ENCODE measurements around the gene NEURL4. TPM values are rescaled to one million over a fixed set of nuclear protein-coding genes. Genes with fewer than 3 reads are reported as not detected.

The NEURL4 gene
- total RNA-seq, 2 donors from 2014 or later: 24.4 to 45.3 TPM

DNA sequence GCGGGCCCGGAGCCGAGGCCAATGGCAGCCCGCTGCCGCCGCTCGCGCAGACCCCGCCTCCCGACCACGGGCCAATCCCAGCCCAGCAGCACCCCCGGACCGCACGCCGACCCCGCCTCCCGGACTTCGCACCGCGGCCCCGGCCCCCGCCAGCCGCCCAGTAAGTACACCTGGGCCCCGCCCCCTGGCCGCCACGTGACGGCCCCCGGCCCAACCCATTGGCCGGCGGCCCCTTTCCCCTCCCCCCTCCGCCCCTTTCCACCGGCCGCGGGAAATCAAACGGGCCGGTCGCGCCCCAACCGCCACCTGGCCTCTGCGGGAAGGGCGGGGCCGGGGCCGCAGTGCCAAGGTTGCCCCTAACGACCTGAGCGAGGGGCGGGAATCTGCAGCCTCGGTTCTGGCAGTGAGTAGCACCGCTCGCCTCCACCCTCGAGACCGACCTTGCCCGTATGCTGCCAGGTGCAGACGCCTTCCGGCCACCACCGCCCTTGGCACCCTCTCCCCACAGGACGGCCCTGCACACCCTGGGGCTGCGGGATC lies 34.5 kb downstream of the NEURL4 start, which contains the start of gene YBX2:
Gene YBX2, minus strand, starts transcription at position 26 of the 540 bp plus-strand sequence. CDS start 139 bp downstream, outside the sequence.
- peaks cover 5% of the 10 kb centered on the region for H3K27me3 ChIP-seq (replicated peaks; ENCODE audit: insufficient read depth)
- peaks cover 15 to 34% of the 10 kb centered on the region in 2 donors for H3K4me1 ChIP-seq (ENCODE audit: control insufficient read depth in 1 of 2, low read depth in 2 of 2)
- no peak for TF ChIP-seq CTCF (IDR thresholded peaks at IDR 0.05)
- H3K27ac ChIP-seq: no peak within 1 kb of the TSS
- H3K9me3 ChIP-seq: no peaks in the 10 kb centered on the region
- peak within 1 kb of the TSS; percentile 56 for H3K4me3 ChIP-seq
- ATAC-seq (ENCODE audit: insufficient number of reproducible peaks, low FRiP score, low read depth): no peak
- no peaks in the 10 kb centered on the region for H3K36me3 ChIP-seq
- no peak for DNase-seq (ENCODE audit: low spot score)

DNA sequence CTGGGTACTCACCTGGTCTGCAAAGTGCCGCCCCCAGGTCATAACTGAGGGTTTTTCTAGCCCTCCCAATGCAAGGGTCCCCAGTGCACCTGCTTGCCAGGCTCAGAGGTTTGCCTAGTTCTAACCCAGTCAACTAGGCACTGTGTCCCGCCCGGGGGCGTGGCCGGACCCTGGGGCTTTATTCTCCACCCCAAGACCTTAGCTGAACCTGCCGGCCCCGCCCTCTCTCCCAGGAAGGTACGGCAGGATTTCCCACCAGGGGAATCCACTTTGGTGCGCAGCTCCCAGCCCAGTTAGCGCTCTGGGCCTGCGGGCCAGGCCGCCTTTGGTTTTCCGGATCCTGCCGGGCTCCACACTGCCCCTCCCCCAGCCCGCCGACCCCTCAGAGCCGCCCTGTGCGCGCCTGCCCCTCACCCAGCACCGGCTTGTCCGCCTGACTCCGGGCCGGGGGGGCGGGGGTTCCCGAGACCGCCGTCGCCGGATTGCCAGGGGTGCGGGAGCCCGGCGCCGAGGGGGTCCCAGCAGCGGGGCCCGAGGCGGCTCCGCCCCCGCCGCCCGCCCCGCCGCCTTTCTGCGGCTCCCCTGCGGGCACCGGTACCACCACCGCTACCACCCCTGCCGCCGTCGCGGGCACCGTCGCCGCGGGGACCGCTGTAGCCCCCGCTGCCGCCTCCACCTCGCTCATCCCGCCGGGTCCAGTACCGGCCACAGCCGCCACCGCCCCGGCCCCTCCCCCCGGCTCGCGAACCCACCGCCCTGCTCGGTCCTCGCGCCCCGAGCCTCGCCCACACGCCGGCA lies 35.1 kb downstream of the NEURL4 start:
- DNase-seq (ENCODE audit: low spot score): no peak
- no peak overlapping the region for H3K27ac ChIP-seq
- no peaks in the 10 kb centered on the region for H3K36me3 ChIP-seq

DNA sequence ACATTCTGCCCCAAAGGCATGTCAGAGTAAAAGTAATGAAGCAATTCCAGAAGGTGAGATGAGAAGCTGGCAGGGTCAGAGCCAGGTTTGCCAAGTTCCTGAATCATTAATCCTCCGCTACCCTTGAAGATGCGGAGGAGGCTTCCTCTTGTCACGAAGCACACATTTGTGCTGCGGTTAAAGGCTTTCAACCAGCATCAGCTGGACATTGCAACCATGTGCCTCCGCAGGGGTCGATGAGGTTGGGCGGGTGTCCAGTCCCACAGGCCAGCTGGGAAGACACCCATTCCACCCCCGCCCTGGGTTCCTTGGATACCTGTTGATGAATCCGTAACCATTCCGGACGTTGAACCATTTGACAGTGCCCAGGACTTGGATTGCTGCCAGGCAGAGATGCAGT lies 36.0 kb downstream of the NEURL4 start:
- Histone ChIP-seq H3K27me3 (replicated peaks; ENCODE audit: insufficient read depth) (peaks cover 5% of the 10 kb centered on the region), H3K27ac (no peak overlapping the region), H3K4me3 (no peak overlapping the region), H3K36me3 (no peaks in the 10 kb centered on the region), H3K4me1 (ENCODE audit: control insufficient read depth in 1 of 2, low read depth in 2 of 2) (peaks cover 15 to 34% of the 10 kb centered on the region in 2 donors), H3K9me3 (no peaks in the 10 kb centered on the region)
- TF ChIP-seq CTCF (IDR thresholded peaks at IDR 0.05): no peak
- ATAC-seq (ENCODE audit: insufficient number of reproducible peaks, low FRiP score, low read depth): no peak
- no peak for DNase-seq (ENCODE audit: low spot score)

More for the DNA sequence above, 35.1 kb downstream of the NEURL4 start:
- H3K9me3 ChIP-seq: no peaks in the 10 kb centered on the region
- ATAC-seq (ENCODE audit: insufficient number of reproducible peaks, low FRiP score, low read depth): no peak
- H3K4me1 ChIP-seq (ENCODE audit: control insufficient read depth in 1 of 2, low read depth in 2 of 2): peaks cover 15 to 34% of the 10 kb centered on the region in 2 donors
- no peak for TF ChIP-seq CTCF (IDR thresholded peaks at IDR 0.05)
- H3K4me3 ChIP-seq: peak overlapping the region; percentile 56
- peaks cover 5% of the 10 kb centered on the region for H3K27me3 ChIP-seq (replicated peaks; ENCODE audit: insufficient read depth)

DNA sequence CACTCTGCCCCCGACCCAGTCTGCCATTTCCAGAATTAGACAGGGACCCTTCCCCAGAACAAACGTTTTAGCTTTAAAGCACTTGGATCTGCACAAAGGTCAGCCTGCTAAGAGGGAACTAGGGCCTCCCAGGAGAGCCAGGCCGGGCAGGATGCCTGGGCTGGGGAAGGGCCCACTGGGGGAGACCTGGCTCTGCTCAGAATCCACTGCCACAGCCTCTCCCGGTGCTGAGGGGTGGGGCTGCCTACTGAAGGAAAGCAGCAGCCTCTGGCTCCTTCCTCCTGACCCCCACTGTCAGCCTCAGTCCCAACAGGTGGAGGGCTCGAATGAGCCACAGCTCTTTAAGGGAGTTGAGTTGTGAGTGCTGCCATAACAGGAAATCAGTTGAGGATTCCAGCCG lies 36.4 kb downstream of the NEURL4 start:
- H3K4me1 ChIP-seq (ENCODE audit: control insufficient read depth in 1 of 2, low read depth in 2 of 2): peaks cover 15 to 34% of the 10 kb centered on the region in 2 donors

More for the DNA sequence above, 36.4 kb downstream of the NEURL4 start:
- Histone ChIP-seq H3K36me3 (no peaks in the 10 kb centered on the region), H3K9me3 (no peaks in the 10 kb centered on the region), H3K27ac (no peak overlapping the region), H3K4me3 (no peak overlapping the region), H3K27me3 (replicated peaks; ENCODE audit: insufficient read depth) (peaks cover 5% of the 10 kb centered on the region)
- ATAC-seq (ENCODE audit: insufficient number of reproducible peaks, low FRiP score, low read depth): no peak
- no peak for DNase-seq (ENCODE audit: low spot score)
- TF ChIP-seq CTCF (IDR thresholded peaks at IDR 0.05): no peak

All from thoracic aorta (tissue), 2 donors.